AG08395 (cell line): ENCODE data around the gene SLC24A3.
A peak's percentile ranks its signal among the peaks of the same experiment; 100 is the strongest.

ENCODE experiments used
- DNase-seq: peaks from one replicate; pipeline ENCODE4 v3.0.0; 2012; ENCODE audit warnings: mixed read lengths, low spot score

Gene SLC24A3

GRCh38 chr20:19426356-19426755 is 213.9 kb downstream of the SLC24A3 start:
- DNase-seq, result no peak

- DNase-seq, result no peak
Measured at GRCh38 chr20:19427480-19427879, 215.0 kb downstream of the SLC24A3 start.

- DNase-seq, result no peak
Measured at GRCh38 chr20:19427913-19428312, 215.5 kb downstream of the SLC24A3 start.

- DNase-seq, result no peak
Measured at GRCh38 chr20:19428324-19428723, 215.9 kb downstream of the SLC24A3 start.

GRCh38 chr20:19429538-19429937 is 217.1 kb downstream of the SLC24A3 start:
- no peak for DNase-seq

DNA sequence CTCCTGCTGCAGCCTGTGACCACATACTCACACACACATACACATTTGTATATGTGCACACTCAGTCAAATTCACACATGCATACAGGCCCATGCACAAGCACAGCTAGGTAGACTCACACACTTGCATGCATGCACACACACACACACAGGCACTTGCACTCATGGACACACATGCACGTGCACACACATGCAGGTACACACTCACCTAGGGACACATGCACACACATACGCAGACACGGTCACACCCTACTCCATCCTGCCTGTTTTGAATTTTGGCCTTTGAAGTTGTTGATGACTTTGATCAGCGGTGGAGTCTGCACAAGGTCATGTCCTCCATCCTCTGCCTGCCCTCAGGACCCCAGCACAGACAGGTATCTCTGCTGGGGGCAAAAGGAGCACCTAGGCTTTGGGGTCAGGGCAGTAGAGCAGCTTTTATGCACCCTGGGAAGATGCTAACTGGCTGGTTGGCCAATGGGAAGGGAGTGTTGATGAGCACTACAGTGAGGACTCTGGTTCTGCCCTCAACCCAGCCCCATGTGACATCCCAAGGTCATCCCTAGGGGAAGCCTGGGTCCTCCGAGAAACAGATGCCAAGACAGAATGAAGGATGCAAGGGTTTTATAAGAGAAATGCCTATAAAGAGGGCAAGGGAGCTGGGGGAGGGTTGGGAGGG is 218.3 kb downstream of the SLC24A3 start:
- DNase-seq, result no peak

- no peak for DNase-seq
Measured at GRCh38 chr20:19431316-19431700, 218.9 kb downstream of the SLC24A3 start.

DNA sequence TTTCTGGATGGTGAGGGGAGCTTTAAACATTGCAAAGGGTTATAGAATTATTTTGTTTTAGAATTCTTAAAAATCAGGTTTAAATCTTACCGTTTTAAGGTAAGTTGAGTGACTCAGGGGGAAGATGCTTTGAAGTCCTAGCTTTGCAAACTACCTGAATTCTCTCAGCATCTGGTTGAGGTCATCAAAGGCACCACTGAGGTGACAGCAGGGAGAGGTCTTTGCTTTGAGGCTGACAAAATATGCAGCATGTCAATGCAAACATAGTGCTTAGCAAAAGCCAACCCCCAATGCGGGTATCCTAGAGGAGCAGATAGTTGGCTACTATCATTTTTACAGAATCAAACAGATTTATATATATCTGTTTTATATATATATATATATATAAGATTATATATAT is 219.5 kb downstream of the SLC24A3 start:
- no peak for DNase-seq

- DNase-seq, result peak; percentile 50
Measured at GRCh38 chr20:19433371-19434350, 221.2 kb downstream of the SLC24A3 start.

GRCh38 chr20:19435316-19435715 is 222.9 kb downstream of the SLC24A3 start:
- DNase-seq, result no peak

DNA sequence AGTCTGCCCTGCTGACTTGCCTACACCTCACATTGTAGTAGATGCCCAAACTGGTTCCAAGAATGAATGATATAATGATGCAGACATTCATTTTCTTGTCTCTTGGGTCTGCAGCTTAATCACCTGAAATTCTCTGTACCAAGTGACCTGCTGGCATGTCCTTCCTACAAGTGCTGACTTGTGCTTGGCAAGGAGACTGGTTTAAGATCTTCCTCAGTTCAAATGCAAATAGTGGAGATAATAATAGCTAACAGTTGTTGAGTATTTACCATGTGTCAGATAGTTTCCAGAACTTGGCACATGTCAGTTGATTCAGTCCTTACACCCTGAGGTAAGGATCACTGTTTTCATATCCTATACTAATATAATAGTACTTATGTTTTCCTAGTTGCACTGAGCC is 223.4 kb downstream of the SLC24A3 start:
- DNase-seq, result no peak

DNA sequence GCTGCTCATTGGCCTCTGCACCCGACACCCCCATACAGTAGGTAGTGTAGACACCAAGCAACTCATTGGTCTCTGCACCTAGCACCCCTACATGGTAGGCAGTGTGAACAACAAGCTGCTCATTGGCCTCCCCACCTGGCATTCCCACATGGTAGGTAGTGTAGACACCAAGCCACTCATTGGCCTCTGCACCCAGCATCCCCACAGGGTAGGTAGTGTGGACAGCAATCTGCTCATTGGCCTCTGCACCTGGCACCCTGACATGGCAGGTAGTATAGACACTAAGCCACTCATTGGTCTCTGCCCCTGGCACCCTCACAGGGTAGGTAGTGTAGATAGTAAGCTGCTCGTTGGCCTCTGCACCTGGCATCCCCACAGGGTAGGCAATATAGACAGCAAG is 226.0 kb downstream of the SLC24A3 start:
- DNase-seq, result no peak

- no peak for DNase-seq
Measured at GRCh38 chr20:19440660-19441527, 228.5 kb downstream of the SLC24A3 start.

GRCh38 chr20:19446246-19446645 is 233.8 kb downstream of the SLC24A3 start:
- no peak for DNase-seq

DNA sequence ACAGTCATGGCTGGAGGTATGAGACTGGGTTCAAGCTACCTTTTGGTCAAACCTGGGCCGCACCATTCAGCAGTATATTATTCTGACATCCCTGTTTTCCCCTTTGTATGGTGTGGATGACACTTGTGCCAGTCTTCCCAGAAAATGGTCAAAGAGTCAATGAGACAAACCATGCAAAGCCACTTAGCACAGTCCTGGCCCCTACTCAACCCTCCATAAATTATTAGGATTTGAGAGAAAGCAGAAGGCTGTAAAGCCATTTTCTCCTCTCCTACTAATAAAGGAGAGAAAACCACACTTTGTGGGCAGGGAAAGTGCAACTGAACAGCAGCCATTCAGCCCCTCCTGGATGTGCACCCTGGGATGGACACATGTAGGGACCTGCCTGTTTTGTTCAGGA is 236.2 kb downstream of the SLC24A3 start:
- no peak for DNase-seq

GRCh38 chr20:19449051-19449450 is 236.6 kb downstream of the SLC24A3 start:
- DNase-seq, result no peak

GRCh38 chr20:19451231-19451922 is 238.9 kb downstream of the SLC24A3 start:
- DNase-seq, result no peak

- DNase-seq, result no peak
Measured at GRCh38 chr20:19451923-19452295, 239.5 kb downstream of the SLC24A3 start.

GRCh38 chr20:19453410-19453809 is 241.0 kb downstream of the SLC24A3 start:
- DNase-seq, result no peak

- no peak for DNase-seq
Measured at GRCh38 chr20:19453862-19454261, 241.4 kb downstream of the SLC24A3 start.

GRCh38 chr20:19456595-19457395 is 244.4 kb downstream of the SLC24A3 start:
- no peak for DNase-seq
